B cell (primary cell): ENCODE data around the gene ALPL. TPM values are rescaled to one million over a fixed set of nuclear protein-coding genes. Genes with fewer than 3 reads are reported as not detected.

ENCODE experiments used
- ATAC-seq: fragments of 200-7000 bp; cut with Tn5 transposase; one replicate; pipeline ENCODE4 v1.10.0; 2021; ENCODE audit warnings: low read depth, mild to moderate bottlenecking, moderate number of reproducible peaks, moderate library complexity
- CTCF ChIA-PET: fragments of 350-600 bp; sonication (Branson Sonifier 250); formaldehyde crosslinking; loops from one replicate; lab custom pipeline; 2021; ENCODE audit warnings: antibody characterized with exemption, inconsistent platforms; lab: Charles Lee
- POLR2A ChIA-PET: fragments of 350-600 bp; sonication (Branson Sonifier 250); formaldehyde crosslinking; loops from one replicate; lab custom pipeline; 2021; ENCODE audit warnings: antibody characterized with exemption; lab: Charles Lee
- DNase-seq: peaks from one replicate; pipeline ENCODE4 v3.0.0; 2013
- H2AFZ ChIP-seq: 2 replicates; pipeline ENCODE4 v1.6.1; 2012; ENCODE audit warnings: mild to moderate bottlenecking, low read depth, low read length; ENCODE audit not compliant: insufficient read depth, poor library complexity, severe bottlenecking
- H3K27ac ChIP-seq, 2 donors: 1 replicate in 1 of 2; 2 replicates in 1 of 2; pipeline ENCODE4 v1.5.1; 2012 to 2013; ENCODE audit warnings: low read length in 2 of 2, mild to moderate bottlenecking in 2 of 2, moderate library complexity in 1 of 2
- H3K27me3 ChIP-seq, 4 experiments: fragments of 200-600 bp in 1 of 4; sonication (generic) in 1 of 4; replicated peaks in 1 of 4; 1 replicate in 2 of 4; 2 replicates in 2 of 4; pipeline versions ENCODE4 v1.6.1 to v1.7.0; 2013 to 2016; ENCODE audit warnings: low read length in 3 of 4, mild to moderate bottlenecking in 2 of 4, mixed read lengths in 1 of 4, moderate library complexity in 1 of 4; ENCODE audit not compliant: insufficient read depth in 4 of 4, control insufficient read depth in 3 of 4; ENCODE audit errors: control extremely low read depth in 1 of 4
- H3K36me3 ChIP-seq, 2 experiments: replicated peaks in 1 of 2; 1 replicate in 1 of 2; 2 replicates in 1 of 2; pipeline versions ENCODE4 v1.6.1 to v1.7.1; 2013; ENCODE audit warnings: low read length in 1 of 2; ENCODE audit not compliant: insufficient read depth in 2 of 2, control insufficient read depth in 1 of 2; ENCODE audit errors: control extremely low read depth in 1 of 2, extremely low read depth in 1 of 2
- H3K4me1 ChIP-seq, 2 donors: fragments of 200-600 bp in 1 of 2; sonication (generic) in 1 of 2; 1 replicate in 1 of 2; 2 replicates in 1 of 2; pipeline versions ENCODE4 v1.5.1 to v1.6.1; 2013 to 2017; ENCODE audit warnings: low read length in 2 of 2; ENCODE audit not compliant: control insufficient read depth in 2 of 2, insufficient read depth in 2 of 2
- H3K4me2 ChIP-seq: replicated peaks from 2 replicates; pipeline ENCODE3; 2012; ENCODE audit warnings: mild to moderate bottlenecking, low read depth, low read length; ENCODE audit not compliant: poor library complexity, severe bottlenecking
- H3K4me3 ChIP-seq, 5 experiments: fragments of 200-600 bp in 1 of 5; sonication (generic) in 1 of 5; 1 replicate in 3 of 5; 2 replicates in 2 of 5; pipeline versions ENCODE4 v1.5.1 to v1.7.0; 2011 to 2016; ENCODE audit warnings: low read length in 4 of 5, mild to moderate bottlenecking in 4 of 5, low read depth in 2 of 5, control low read depth in 1 of 5, moderate library complexity in 1 of 5; ENCODE audit not compliant: insufficient read depth in 1 of 5; ENCODE audit errors: control extremely low read depth in 1 of 5, extremely low read depth in 1 of 5
- H3K79me2 ChIP-seq: fragments of 200-600 bp; sonication (generic); one replicate; pipeline ENCODE4 v1.6.0; 2016; ENCODE audit warnings: low read length; ENCODE audit not compliant: control insufficient read depth, insufficient read depth
- H3K9ac ChIP-seq: fragments of 200-600 bp; sonication (generic); 2 replicates; pipeline ENCODE4 v1.6.1; 2017; ENCODE audit warnings: mild to moderate bottlenecking, low read length, moderate library complexity
- H3K9me3 ChIP-seq, 3 donors: one replicate each; pipeline versions ENCODE4 v1.6.1 to v1.7.1; 2013; ENCODE audit warnings: low read length in 2 of 3; ENCODE audit not compliant: control insufficient read depth in 2 of 3, insufficient read depth in 1 of 3; ENCODE audit errors: control extremely low read depth in 1 of 3
- H4K20me1 ChIP-seq: 2 replicates; pipeline ENCODE4 v1.6.0; 2012; ENCODE audit warnings: mild to moderate bottlenecking, low read length; ENCODE audit not compliant: insufficient read depth, control insufficient read depth, poor library complexity, severe bottlenecking
- H3K27ac Mint-ChIP-seq: one replicate; pipeline ENCODE4 v1.8.0; 2021; ENCODE audit warnings: mixed read lengths
- H3K27me3 Mint-ChIP-seq: one replicate; pipeline ENCODE4 v1.8.0; 2021; ENCODE audit warnings: mixed read lengths
- H3K4me1 Mint-ChIP-seq: one replicate; pipeline ENCODE4 v1.8.0; 2021; ENCODE audit warnings: mixed read lengths
- H3K4me3 Mint-ChIP-seq: one replicate; pipeline ENCODE4 v1.8.0; 2021; ENCODE audit warnings: mixed read lengths
- H3K9me3 Mint-ChIP-seq: one replicate; pipeline ENCODE4 v1.8.0; 2022; ENCODE audit warnings: mixed read lengths; ENCODE audit not compliant: insufficient read depth
- EZH2 ChIP-seq: IDR thresholded peaks from 2 replicates; pipeline ENCODE4 v1.6.1; 2012; ENCODE audit warnings: borderline replicate concordance, low read depth, mild to moderate bottlenecking, moderate library complexity, low read length; ENCODE audit not compliant: insufficient read depth, poor library complexity, severe bottlenecking
- WGBS: methylation state at CpG from one replicate; pipeline ENCODE4 v1.1.5; 2013; ENCODE audit warnings: missing lambda C conversion rate; ENCODE audit not compliant: insufficient coverage; 5-methylcytosine and 5-hydroxymethylcytosine counted together
- intact Hi-C: fragments of 100-400 bp; cut with micrococcal nuclease; formaldehyde crosslinking; loops from one replicate; pipeline ENCODE4 v1.10.0; 2022
- polyA plus RNA-seq: library from polyadenylated mRNA; depleted of rRNA; stranded (reverse); fragments of >200 nt; gene quantifications from 2 replicates; pipeline ENCODE4 v1.2.3, GENCODE V29; 2012
- total RNA-seq, 2 donors: library from RNA; stranded (reverse); fragments of 120-200 nt in 1 of 2; gene quantifications; 1 replicate in 1 of 2; 2 replicates in 1 of 2; pipeline versions ENCODE4 v1.2.3 to v1.2.4, GENCODE V29; 2013 to 2022
- TF ChIP-seq, protein P1 (sequence below): fragments of 200-600 bp; IDR thresholded peaks from one replicate; pipeline ENCODE4 v1.8.0; 2022; ENCODE audit warnings: antibody characterized with exemption, mild to moderate bottlenecking

The ALPL gene
- total and polyA plus RNA-seq, 2 donors (not counting 1 experiment from before 2014, with no cell fraction given): 1.6 to 12.2 TPM

DNA sequence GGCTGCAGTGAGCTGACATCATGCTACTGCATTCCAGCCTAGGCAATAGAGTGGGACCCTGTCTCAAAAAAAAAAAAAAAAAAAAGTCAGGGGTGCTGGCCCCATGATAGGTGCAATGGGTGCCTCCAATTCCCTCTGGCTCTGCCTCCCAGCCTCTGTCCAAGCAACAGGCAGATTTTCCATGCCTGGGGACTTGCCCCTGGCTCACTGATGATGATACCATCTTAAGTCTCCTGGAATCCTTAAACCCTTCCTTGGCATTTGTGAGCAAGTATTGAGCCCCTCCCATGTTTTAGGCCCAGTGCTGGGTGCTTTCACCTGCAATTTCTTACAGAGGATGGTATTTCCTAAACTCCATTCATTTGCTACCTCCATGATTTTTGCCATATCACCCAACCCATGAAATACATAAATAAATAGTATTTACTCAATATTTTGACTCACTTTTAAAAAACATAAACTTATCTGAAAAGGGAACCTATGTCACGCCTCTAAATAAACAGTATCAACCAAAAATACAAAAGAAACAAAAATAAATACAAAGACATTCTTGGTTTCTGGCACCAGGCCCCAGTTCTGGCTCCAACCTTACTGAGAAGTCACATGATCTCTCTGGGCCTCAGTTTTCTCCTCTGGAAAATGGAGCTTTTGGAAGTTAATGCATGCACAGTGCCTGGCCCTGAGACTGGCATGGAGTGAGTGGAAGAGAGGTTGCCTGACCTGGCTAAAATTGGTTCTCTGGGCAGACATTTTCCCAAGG, 1.5 kb upstream of the ALPL start:
- 83% methylated on average over 1 of the region's 1 CpG for WGBS
- peaks cover 0 to 41% (median 9%) of the 10 kb centered on the region in 4 experiments for H3K27me3 ChIP-seq
- Mint-ChIP-seq H3K4me1 (peaks cover 13% of the 10 kb centered on the region), H3K9me3 (no peaks in the 10 kb centered on the region), H3K27ac (no peak overlapping the region), H3K4me3 (peak overlapping the region; percentile 13), H3K27me3 (peaks cover 38% of the 10 kb centered on the region)
- no peaks in the 10 kb centered on the region for H3K79me2 ChIP-seq
- H3K36me3 ChIP-seq: no peaks in the 10 kb centered on the region
- DNase-seq (no peak), ATAC-seq (no peak)
- peaks cover 16 to 22% of the 10 kb centered on the region in 2 donors for H3K4me1 ChIP-seq
- no peak overlapping the region for H2AFZ ChIP-seq
- TF ChIP-seq EZH2: no peak
- TF ChIP-seq, protein P1, sequence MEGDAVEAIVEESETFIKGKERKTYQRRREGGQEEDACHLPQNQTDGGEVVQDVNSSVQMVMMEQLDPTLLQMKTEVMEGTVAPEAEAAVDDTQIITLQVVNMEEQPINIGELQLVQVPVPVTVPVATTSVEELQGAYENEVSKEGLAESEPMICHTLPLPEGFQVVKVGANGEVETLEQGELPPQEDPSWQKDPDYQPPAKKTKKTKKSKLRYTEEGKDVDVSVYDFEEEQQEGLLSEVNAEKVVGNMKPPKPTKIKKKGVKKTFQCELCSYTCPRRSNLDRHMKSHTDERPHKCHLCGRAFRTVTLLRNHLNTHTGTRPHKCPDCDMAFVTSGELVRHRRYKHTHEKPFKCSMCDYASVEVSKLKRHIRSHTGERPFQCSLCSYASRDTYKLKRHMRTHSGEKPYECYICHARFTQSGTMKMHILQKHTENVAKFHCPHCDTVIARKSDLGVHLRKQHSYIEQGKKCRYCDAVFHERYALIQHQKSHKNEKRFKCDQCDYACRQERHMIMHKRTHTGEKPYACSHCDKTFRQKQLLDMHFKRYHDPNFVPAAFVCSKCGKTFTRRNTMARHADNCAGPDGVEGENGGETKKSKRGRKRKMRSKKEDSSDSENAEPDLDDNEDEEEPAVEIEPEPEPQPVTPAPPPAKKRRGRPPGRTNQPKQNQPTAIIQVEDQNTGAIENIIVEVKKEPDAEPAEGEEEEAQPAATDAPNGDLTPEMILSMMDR: no peak
- no peaks in the 10 kb centered on the region for H4K20me1 ChIP-seq
- H3K27ac ChIP-seq: no peak overlapping the region
- peaks cover 0 to 14% (median 0%) of the 10 kb centered on the region in 3 donors for H3K9me3 ChIP-seq
- intact Hi-C loops: loop anchor here (2.0 kb wide), 3 partner anchors 67 to 457 kb away; no protein-coding TSS in a partner anchor
- no peak overlapping the region for H3K9ac ChIP-seq
- no peak overlapping the region for H3K4me3 ChIP-seq
- no peak overlapping the region for H3K4me2 ChIP-seq
- ChIA-PET CTCF (interaction anchor here (1.2 to 12.1 kb wide), 8 partner anchors 12 to 457 kb away, joined by 3 to 186 read pairs (median 4); no protein-coding TSS in a partner anchor), POLR2A (no interaction called here)
